K562 (cell line): ENCODE data around the gene EGF. TPM values are rescaled to one million over a fixed set of nuclear protein-coding genes. Genes with fewer than 3 reads are reported as not detected.

Source experiments
- NFE2 ChIP-seq: IDR thresholded peaks from 2 replicates; pipeline ENCODE4 v1.6.1; 2014; ENCODE audit warnings: antibody characterized with exemption, low read depth
- ZNF232 ChIP-seq: sonication (generic); formaldehyde crosslinking; IDR thresholded peaks from 2 replicates; pipeline ENCODE4 v1.8.0; 2022; ENCODE audit warnings: mild to moderate bottlenecking, missing genetic modification reagents
- polyA plus RNA-seq, 8 experiments: library from polyadenylated mRNA; depleted of rRNA in 4 of 8; stranded (reverse) in 5 of 8; unstranded in 3 of 8; fragments of >200 nt; fragmentation: Nextera tagmentation in 2 of 8; fragmentation: Illumina TruSeq in 1 of 8; extraction: Ambion mirVana in 2 of 8; extraction: Trizol in 1 of 8; gene quantifications; 2 replicates each; pipeline versions ENCODE4 v1.2.1 to v1.2.3, GENCODE V29; 2011 to 2014; ENCODE audit warnings: inconsistent platforms in 1 of 8, missing spikeins in 1 of 8
- total RNA-seq, 7 experiments: library from RNA; depleted of rRNA in 6 of 7; stranded (reverse); fragments of >200 nt in 6 of 7; fragmentation: Illumina TruSeq in 2 of 7; extraction: Trizol in 2 of 7; gene quantifications; 2 replicates each; pipeline versions ENCODE4 v1.2.1 to v1.2.3, GENCODE V29; 2011 to 2021; ENCODE audit warnings: low replicate concordance in 1 of 7
- TF ChIP-seq, protein P1 (sequence below), 2 experiments: fragments of 450-650 bp; IDR thresholded peaks; 2 replicates each; pipeline ENCODE4 v1.6.1; 2016; ENCODE audit warnings: mild to moderate bottlenecking in 2 of 2, borderline replicate concordance in 1 of 2, low read depth in 1 of 2, moderate library complexity in 1 of 2

EGF gene
- total and polyA plus RNA-seq, 9 of the 15 experiments (the other 6 are each of a cell fraction or from before 2014, with no cell fraction given), result 0.32 to 3.1 (median 1.3) TPM

DNA sequence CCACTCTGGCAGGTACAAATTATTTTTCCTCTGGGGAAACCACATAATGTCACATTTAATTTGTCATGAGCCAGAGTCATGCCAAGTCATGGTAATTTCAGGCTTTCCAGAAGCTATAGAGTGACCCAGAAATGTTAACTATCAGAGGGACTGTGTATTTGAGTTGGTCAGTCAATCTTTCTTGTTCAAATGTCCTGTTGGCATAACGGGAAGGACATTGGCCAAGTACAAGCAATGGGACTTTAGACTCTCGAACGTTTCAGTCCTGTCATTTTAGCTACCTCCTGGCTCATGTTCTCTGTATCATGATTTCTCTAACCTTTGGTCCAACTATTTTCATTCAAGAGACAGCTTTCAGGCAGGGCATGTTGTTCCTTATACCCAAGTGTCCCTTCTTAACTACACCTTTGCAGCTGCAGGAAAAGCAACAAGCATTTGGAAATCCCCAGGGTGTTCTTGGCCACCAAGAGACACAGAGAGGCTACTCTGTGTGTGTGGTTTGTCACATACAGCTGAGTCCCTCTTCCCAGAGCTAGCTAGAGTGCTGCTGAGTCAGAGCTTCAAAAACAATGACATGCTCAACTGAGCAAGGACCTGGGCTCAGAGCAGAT lies 142.6 kb downstream of the EGF start (continued):
- TF ChIP-seq, protein P1, sequence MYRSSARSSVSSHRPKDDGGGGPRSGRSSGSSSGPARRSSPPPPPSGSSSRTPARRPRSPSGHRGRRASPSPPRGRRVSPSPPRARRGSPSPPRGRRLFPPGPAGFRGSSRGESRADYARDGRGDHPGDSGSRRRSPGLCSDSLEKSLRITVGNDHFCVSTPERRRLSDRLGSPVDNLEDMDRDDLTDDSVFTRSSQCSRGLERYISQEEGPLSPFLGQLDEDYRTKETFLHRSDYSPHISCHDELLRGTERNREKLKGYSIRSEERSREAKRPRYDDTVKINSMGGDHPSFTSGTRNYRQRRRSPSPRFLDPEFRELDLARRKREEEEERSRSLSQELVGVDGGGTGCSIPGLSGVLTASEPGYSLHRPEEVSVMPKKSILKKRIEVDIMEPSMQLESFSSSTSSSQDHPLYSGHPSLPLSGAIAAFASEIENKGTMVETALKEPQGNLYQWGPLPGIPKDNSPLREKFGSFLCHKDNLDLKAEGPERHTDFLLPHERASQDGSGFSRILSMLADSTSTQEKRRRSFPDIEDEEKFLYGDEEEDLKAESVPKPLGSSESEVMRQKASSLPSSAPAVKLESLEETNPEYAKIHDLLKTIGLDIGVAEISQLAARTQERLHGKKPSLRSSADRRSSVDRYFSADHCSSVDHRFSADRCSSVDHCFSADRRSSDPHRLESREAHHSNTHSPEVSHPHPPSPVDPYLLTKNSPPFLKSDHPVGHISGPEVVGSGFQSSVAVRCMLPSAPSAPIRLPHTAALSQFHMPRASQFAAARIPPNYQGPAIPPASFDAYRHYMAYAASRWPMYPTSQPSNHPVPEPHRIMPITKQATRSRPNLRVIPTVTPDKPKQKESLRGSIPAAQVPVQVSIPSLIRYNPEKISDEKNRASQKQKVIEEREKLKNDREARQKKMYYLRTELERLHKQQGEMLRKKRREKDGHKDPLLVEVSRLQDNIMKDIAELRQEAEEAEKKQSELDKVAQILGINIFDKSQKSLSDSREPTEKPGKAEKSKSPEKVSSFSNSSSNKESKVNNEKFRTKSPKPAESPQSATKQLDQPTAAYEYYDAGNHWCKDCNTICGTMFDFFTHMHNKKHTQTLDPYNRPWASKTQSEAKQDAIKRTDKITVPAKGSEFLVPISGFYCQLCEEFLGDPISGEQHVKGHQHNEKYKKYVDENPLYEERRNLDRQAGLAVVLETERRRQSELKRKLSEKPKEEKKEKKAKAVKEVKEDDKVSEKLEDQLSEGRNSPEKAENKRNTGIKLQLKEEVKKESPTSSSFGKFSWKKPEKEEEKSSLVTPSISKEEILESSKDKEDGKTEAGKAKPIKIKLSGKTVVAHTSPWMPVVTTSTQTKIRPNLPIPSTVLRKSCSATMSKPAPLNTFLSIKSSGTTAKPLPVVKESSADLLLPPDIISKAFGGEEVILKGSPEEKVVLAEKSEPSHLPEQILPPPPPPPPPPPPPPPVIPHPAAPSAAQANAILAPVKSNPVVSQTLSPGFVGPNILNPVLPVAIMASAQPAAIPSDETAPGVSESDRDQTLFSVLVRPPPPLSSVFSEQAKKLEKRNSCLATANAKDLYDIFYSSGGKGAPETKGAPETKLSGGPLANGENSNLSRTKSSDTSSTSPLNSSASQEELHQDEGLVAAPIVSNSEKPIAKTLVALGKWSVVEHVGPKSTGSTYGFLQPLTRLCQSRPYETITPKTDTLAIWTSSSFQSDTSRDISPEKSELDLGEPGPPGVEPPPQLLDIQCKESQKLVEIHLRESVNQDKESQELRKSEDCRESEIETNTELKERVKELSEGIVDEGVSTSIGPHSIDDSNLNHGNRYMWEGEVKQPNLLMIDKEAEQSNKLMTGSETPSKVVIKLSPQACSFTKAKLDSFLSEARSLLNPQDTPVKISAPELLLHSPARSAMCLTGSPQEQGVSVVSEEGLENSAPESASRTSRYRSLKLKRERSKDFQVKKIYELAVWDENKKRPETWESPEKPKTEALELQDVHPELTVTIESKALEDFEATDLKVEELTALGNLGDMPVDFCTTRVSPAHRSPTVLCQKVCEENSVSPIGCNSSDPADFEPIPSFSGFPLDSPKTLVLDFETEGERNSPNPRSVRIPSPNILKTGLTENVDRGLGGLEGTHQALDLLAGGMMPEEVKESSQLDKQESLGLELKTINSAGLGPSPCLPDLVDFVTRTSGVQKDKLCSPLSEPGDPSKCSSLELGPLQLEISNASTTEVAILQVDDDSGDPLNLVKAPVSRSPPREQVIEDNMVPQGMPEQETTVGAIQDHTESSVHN (IDR thresholded peaks at IDR 0.05; ENCODE audit: borderline replicate concordance in 1 of 2, low read depth in 1 of 2), result no peak
- TF ChIP-seq ZNF232 (no peak), NFE2 (peak; percentile 19; the same call in 1 of the 2 replicates)
